Ovary (tissue), 3 donors: ENCODE measurements around the gene KRT4.

Source experiments
- CTCF ChIP-seq, 3 donors: fragments of 450-650 bp in 2 of 3; fragments of 200-600 bp in 1 of 3; IDR thresholded peaks; one replicate each; pipeline versions ENCODE4 v1.5.1 to v1.8.0; 2016 to 2022; ENCODE audit warnings: antibody characterized with exemption in 3 of 3, mild to moderate bottlenecking in 1 of 3
- POLR2A ChIP-seq: fragments of 450-650 bp; IDR thresholded peaks from one replicate; pipeline ENCODE4 v1.6.1; 2017; ENCODE audit warnings: antibody characterized with exemption, mild to moderate bottlenecking, moderate library complexity
- donor health status: DM: no; HTN: no; CAD: no.

GRCh38 chr12:52814710-52815155 is 817 bp upstream of the KRT4 start:
- TF ChIP-seq POLR2A (no peak), CTCF (IDR thresholded peaks at IDR 0.05) (no peak)
